SK-N-SH treated with all-trans-retinoic acid at 6 μM for 48 hours (cell line): ENCODE measurements around the gene DMAC2L.

Source experiments
- ATAC-seq: fragments of 200-7000 bp; cut with Tn5 transposase; 3 replicates; pipeline ENCODE4 v1.9.1; 2020; ENCODE audit warnings: mild to moderate bottlenecking, moderate library complexity
- ZNF565 ChIP-seq: fragments of 450-650 bp; formaldehyde crosslinking; conservative IDR thresholded peaks from 2 replicates; pipeline ENCODE4 v1.5.0; 2020; ENCODE audit warnings: low read depth, mild to moderate bottlenecking, moderate library complexity

DMAC2L gene

DNA sequence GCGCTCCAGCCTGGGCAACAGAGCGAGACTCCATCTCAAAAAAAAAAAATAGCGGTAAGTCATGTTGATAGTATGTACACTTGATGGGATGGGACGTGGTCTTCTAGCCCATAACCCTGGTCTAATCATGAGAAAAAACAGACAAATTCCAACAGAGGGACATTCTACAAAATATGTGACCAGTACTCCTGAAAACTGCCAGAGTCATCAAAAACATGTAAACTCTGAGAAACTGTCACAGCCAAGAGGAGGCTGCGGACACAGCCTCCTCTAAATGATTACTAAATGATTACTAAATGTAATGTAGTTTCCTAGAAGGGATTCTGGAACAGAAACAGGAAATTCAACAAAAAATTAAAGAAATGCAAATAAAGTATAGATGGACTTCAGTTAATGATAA lies 63.6 kb downstream of the DMAC2L start:
- no peak for TF ChIP-seq ZNF565 (CRISPR knock-in tag)
- TF ChIP-seq, all 23 proteins: peak for 0
- no peak for ATAC-seq
